Measurements from ENCODE around the gene FAM204A. TPM values are rescaled to one million over a fixed set of nuclear protein-coding genes. Genes with fewer than 3 reads are reported as not detected.

FAM204A gene
- total and polyA plus RNA-seq, 2 of the 13 experiments (the other 11 are each of a cell fraction or from before 2014, with no cell fraction given) = 9.2 to 61.0 TPM

GRCh38 chr10:118341791-118342637, at the start of gene FAM204A (continued):
- TF ChIP-seq, protein P1, sequence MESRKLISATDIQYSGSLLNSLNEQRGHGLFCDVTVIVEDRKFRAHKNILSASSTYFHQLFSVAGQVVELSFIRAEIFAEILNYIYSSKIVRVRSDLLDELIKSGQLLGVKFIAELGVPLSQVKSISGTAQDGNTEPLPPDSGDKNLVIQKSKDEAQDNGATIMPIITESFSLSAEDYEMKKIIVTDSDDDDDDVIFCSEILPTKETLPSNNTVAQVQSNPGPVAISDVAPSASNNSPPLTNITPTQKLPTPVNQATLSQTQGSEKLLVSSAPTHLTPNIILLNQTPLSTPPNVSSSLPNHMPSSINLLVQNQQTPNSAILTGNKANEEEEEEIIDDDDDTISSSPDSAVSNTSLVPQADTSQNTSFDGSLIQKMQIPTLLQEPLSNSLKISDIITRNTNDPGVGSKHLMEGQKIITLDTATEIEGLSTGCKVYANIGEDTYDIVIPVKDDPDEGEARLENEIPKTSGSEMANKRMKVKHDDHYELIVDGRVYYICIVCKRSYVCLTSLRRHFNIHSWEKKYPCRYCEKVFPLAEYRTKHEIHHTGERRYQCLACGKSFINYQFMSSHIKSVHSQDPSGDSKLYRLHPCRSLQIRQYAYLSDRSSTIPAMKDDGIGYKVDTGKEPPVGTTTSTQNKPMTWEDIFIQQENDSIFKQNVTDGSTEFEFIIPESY (CRISPR knock-in tag; IDR thresholded peaks at IDR 0.05) = no peak
- TF ChIP-seq ZBTB1 (CRISPR knock-in tag; IDR thresholded peaks at IDR 0.05; ENCODE audit: borderline replicate concordance) (no peak), ZBTB8A (CRISPR knock-in tag; IDR thresholded peaks at IDR 0.05; ENCODE audit: borderline replicate concordance, low read depth) (no peak), ZNF567 (CRISPR knock-in tag; IDR thresholded peaks at IDR 0.05; ENCODE audit: borderline replicate concordance) (no peak), TBL1XR1 (IDR thresholded peaks at IDR 0.05; ENCODE audit: borderline replicate concordance, low read length, partially characterized antibody) (no peak), NAIF1 (CRISPR knock-in tag; IDR thresholded peaks at IDR 0.05; ENCODE audit: borderline replicate concordance) (0 out of 2 replicates have a peak, but pooled peaks have one; percentile 17), CHD2 (IDR thresholded peaks at IDR 0.05; ENCODE audit: low read depth, low read length) (no peak), MXD4 (CRISPR knock-in tag; IDR thresholded peaks at IDR 0.05) (no peak), ZNF556 (CRISPR knock-in tag; IDR thresholded peaks at IDR 0.05; ENCODE audit: borderline replicate concordance) (no peak), FOXA1 (IDR thresholded peaks at IDR 0.05) (no peak), FOXA1 (CRISPR knock-in tag; IDR thresholded peaks at IDR 0.05) (no peak), ZNF720 (CRISPR knock-in tag; IDR thresholded peaks at IDR 0.05) (no peak), SP4 (CRISPR knock-in tag; IDR thresholded peaks at IDR 0.05) (0 out of 2 replicates have a peak, but pooled peaks have one; percentile 36), ZNF451 (CRISPR knock-in tag; IDR thresholded peaks at IDR 0.05) (no peak), PAWR (CRISPR knock-in tag; IDR thresholded peaks at IDR 0.05; ENCODE audit: borderline replicate concordance) (no peak), CTCF (CRISPR knock-in tag; IDR thresholded peaks at IDR 0.05) (0 out of 2 replicates have a peak, but pooled peaks have one; percentile 28), MXD1 (CRISPR knock-in tag; IDR thresholded peaks at IDR 0.05) (peak; percentile 36; the same call in 1 of the 2 replicates), NRL (CRISPR knock-in tag; IDR thresholded peaks at IDR 0.05; ENCODE audit: borderline replicate concordance) (peak; percentile 59; the same call in 1 of the 2 replicates), HHEX (CRISPR knock-in tag; IDR thresholded peaks at IDR 0.05) (no peak), RARG (CRISPR knock-in tag; IDR thresholded peaks at IDR 0.05; ENCODE audit: low read depth) (no peak)
- TF ChIP-seq, protein P2, sequence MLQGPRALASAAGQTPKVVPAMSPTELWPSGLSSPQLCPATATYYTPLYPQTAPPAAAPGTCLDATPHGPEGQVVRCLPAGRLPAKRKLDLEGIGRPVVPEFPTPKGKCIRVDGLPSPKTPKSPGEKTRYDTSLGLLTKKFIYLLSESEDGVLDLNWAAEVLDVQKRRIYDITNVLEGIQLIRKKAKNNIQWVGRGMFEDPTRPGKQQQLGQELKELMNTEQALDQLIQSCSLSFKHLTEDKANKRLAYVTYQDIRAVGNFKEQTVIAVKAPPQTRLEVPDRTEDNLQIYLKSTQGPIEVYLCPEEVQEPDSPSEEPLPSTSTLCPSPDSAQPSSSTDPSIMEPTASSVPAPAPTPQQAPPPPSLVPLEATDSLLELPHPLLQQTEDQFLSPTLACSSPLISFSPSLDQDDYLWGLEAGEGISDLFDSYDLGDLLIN (CRISPR knock-in tag; IDR thresholded peaks at IDR 0.05; ENCODE audit: borderline replicate concordance) = no peak
- TF ChIP-seq, protein P3, sequence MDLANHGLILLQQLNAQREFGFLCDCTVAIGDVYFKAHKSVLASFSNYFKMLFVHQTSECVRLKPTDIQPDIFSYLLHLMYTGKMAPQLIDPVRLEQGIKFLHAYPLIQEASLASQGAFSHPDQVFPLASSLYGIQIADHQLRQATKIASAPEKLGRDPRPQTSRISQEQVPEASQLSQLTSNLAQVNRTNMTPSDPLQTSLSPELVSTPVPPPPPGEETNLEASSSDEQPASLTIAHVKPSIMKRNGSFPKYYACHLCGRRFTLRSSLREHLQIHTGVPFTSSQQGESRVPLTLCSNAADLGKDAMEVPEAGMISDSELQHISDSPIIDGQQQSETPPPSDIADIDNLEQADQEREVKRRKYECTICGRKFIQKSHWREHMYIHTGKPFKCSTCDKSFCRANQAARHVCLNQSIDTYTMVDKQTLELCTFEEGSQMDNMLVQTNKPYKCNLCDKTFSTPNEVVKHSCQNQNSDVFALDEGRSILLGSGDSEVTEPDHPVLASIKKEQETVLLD (CRISPR knock-in tag; IDR thresholded peaks at IDR 0.05; ENCODE audit: low read depth) = no peak
